ENCODE data around the gene DFFA. TPM values are rescaled to one million over a fixed set of nuclear protein-coding genes. Genes with fewer than 3 reads are reported as not detected.
A peak's percentile ranks its signal among the peaks of the same experiment; 100 is the strongest.

DFFA gene
- total and polyA plus RNA-seq, 9 of the 15 experiments (the other 6 are each of a cell fraction or from before 2014, with no cell fraction given) = 39.6 to 74.8 (median 59.2) TPM

- TF ChIP-seq KAT2B (IDR thresholded peaks at IDR 0.05; ENCODE audit: low read depth, low read length) (no peak), TCF7 (IDR thresholded peaks at IDR 0.05; ENCODE audit: borderline replicate concordance) (peak; percentile 75; the same call in 1 of the 2 replicates), ZNF217 (CRISPR knock-in tag; IDR thresholded peaks at IDR 0.05) (no peak), REST (IDR thresholded peaks at IDR 0.05; ENCODE audit: borderline replicate concordance) (peak; percentile 98), REST (CRISPR knock-in tag; IDR thresholded peaks at IDR 0.05; ENCODE audit: low read depth) (no peak), GATAD2B (IDR thresholded peaks at IDR 0.05; ENCODE audit: borderline replicate concordance) (no peak), SMAD4 (CRISPR knock-in tag; conservative IDR thresholded peaks at IDR 0.05) (peak; percentile 76), ELK1 (CRISPR knock-in tag; IDR thresholded peaks at IDR 0.05) (no peak), NR4A1 (CRISPR knock-in tag; IDR thresholded peaks at IDR 0.05) (no peak), NR4A1 (tag; IDR thresholded peaks at IDR 0.05) (peak; percentile 72; the same call in 1 of the 2 replicates), CSDE1 (IDR thresholded peaks at IDR 0.05) (no peak), E2F4 (CRISPR knock-in tag; IDR thresholded peaks at IDR 0.05; ENCODE audit: low read depth) (no peak), ZNF143 (CRISPR knock-in tag; IDR thresholded peaks at IDR 0.05) (peak; percentile 84), CBX2 (IDR thresholded peaks at IDR 0.05; ENCODE audit: insufficient read depth, low read length, poor library complexity, severe bottlenecking) (no peak), MITF (IDR thresholded peaks at IDR 0.05) (peak; percentile 7; the same call in 1 of the 2 replicates), TAL1 (IDR thresholded peaks at IDR 0.05) (peak; percentile 20; the same call in 1 of the 2 replicates)
Measured at GRCh38 chr1:10474613-10475507, 2.5 kb upstream of the DFFA start, which contains the start of gene PEX14 (continued).

All from K562 (cell line).